GM19463 (cell line): ENCODE results near the gene SMG9.

Source experiments
- ATAC-seq: cut with Tn5 transposase; IDR thresholded peaks from one replicate; pipeline ENCODE4 v1.9.1; 2021; ENCODE audit warnings: mild to moderate bottlenecking, moderate library complexity; ENCODE audit not compliant: unreplicated experiment

The SMG9 gene

DNA sequence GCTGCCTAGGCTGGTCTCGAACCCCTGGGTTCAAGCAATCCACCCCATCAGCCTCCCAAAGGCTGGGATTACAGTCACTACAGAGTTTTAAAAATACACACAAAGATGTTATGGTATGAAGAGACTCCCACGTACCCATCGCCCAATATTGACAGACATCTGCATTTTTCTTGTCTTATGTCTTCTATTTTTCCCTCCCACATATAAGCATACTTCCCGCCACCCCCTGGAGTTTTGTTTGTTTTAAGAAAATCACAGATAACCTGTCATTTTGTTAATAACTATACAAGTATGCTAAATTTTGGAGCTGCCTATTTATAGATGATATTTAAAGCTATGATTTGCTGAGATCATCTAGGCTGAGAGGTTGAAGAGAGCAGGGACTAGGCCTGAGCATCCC, 6.2 kb upstream of the SMG9 start:
- ATAC-seq, result no peak

DNA sequence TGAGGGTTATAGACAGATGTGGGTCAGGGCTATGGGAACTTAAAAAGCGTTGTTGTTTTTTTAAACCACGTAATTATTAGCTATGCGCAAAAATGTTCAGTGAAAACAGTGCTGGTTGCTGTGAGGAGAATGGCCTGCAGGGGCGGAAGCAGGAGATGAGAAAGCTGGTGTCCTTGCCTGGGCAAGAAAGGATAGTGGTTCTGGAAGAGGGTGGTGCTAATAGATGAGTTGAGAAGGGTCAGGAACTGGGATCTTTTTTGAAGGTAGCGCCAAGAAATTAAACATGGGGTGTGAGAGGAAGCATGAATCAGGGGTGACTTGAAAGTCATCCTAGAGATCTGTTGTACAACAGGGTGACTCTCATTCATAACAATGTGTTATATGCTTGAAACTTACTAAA, 4.8 kb upstream of the SMG9 start:
- ATAC-seq, result no peak

DNA sequence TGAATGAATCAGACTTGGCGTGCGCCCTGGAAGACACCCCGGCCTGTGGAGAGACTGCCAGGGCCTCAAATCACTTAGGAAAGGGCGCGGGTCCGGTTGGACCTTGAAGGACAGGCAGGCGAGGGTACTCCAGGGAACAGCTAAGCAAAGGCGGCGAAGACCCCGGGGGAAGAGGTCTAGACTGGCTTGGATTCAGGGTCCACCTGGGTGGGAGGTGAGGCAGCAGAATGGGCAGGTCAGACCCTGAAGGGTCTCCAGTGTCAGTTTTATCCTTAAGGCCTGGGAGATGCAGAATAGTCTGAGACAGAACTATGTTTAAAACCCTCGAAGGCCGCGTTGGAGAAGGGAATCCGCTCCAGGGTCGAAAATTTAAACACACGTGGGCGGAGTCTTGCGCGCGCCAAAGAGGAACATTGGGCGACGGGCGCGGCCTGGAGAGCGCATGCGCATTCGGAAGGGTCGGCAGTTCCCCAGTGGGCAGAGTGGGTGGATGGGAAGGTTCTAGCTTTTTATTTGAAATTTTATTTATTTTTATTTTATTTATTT, 567 bp upstream of the SMG9 start:
- ATAC-seq, result no peak

DNA sequence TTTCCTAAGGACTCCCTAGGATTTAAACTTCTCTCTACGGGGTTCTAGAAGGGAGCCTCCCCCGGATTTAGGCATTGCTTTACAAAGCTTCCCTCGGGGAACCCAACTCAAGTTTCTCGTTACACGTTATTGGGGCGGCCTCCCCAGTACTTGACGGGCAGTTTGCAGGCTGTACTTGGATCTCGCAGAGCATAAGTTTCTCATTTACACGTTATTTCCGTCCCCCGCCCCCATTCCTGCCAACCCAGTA, 584 bp downstream of the SMG9 start:
- ATAC-seq, result no peak

DNA sequence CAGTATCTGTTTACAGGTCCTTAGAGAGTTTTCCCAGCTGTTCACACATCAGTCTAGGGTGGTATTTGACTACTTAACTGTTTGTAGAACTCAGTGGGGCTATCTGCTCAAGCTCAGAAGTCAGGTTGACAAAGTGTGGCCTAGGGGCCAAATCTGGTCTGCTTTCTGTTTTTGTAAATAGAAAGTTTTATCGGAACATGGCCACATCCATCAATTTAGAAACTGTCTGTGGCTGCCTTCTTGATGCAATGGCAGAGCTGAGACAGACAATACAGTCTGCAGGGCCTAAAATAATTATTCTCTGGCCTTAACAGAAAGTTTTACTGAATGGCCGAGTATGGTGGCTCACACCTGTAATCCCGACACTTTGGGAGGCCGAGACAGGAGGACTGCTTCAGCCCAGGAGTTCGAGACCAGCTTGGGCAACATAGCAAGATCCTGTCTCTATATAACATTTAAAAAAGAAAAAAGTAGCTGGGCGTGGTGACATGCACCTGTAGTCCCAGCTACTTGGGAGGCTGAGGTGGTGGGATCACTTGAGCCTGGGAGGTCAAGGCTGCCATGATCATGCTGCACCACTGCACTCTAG, 2.4 kb downstream of the SMG9 start:
- no peak for ATAC-seq

DNA sequence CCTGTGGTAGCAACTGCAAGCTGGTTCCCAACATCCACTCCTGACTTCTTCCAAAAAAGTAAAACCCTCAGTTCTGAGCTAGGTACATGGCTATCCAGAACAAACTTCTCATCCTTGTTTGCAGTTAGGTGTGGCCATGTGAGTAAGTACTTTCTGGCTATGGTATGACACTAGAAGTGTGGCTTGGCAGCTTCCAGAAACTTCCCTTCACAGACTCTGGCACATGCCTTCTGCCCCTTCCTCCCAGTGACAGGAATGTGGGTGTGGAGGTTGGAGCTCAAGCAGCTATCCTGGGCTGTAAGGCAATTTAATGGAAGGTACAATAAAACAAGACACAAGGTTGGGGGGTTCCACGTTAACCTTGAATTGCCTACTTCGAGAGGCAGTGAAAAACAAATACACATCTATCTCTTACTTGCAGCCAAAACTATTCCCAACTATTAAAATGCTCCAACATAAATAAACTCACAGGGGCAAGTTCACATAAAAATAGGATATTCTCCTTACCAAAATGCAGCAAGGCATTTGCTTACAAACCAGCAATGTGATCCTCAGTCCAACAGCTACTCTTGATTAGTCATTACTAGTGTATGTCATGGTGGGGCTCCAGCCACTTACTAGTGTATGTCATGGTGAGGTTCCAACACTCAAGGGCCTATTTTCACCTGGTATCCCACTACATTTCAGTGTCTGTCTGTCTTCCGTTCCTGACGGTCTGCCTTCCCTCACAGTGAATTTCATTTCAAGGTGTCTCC, 3.1 kb downstream of the SMG9 start:
- ATAC-seq, result no peak

DNA sequence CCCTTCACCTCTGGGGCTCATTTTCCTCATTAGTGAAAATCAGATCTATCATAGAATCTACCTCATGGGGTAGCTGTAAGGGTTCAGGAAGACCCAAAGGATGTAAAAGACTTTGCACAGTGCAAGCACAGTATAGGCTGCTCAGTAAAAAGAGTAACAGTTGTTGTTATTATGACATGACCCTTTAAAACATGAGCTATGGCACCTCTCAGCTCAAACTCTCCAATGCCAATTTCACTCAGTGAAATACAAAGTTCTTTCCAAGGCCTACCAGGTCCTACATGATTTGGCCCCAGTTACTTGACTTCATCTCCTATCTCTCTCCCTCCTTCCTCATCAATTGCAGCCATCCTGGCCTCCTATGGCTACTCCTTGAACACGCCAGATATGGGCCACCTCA, 4.9 kb downstream of the SMG9 start:
- no peak for ATAC-seq

DNA sequence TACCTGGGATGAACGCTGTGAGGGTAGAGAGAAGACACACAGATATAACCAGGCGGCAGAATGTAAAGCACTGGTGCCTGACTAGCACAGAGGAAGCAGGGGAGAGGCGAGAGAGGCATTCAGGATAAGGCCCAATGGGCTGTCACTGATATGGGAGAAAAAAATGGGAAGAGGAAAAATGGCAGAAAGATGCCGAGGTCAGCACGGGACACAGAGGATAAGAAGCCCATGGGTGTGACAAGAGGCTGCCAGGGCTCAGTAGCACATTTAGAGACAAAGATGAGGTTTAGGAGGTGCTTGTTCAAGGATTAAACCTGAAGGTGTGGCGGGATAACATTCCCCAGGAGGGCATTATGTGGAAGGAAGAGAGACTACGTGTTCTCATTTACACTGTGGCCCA, 5.6 kb downstream of the SMG9 start:
- ATAC-seq, result no peak

DNA sequence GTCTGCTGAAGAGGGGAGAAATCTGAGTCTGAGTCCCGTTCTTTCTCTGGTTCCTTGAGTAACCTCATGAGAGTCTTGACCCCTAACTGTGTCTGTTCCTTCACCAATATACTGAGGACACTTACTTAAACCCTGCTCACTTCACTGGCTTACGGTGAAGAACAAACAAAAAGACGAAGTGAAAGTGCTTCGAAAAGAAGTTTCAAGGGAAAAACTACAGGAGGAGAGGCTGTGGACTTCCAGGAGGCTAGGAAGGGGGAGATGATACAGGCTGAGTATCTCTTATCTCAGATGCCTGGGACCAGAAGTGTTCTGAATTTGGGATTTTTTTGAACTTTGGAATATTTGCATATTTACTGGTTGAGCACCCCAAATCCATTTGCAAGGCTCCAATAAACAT, 6.1 kb downstream of the SMG9 start:
- ATAC-seq, result no peak

DNA sequence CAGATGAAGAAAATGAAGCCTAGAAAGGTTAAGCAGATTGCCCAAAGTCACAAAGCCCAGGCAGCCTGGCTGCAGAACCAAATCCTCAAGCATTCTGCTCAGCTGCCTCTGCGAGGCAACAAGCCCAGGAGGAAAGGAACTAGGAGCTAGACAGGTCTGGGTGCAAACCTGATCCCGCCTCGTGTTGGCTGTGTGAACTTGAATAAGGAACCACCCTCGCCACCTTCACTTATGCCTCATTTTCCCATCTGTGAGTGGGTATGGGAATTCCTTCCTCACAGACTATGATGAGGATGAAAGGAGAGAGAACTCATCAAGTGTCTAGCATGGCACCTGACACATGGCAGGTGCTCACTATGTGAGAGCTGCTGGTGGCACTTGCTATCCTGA, 6.6 kb downstream of the SMG9 start:
- ATAC-seq, result no peak

DNA sequence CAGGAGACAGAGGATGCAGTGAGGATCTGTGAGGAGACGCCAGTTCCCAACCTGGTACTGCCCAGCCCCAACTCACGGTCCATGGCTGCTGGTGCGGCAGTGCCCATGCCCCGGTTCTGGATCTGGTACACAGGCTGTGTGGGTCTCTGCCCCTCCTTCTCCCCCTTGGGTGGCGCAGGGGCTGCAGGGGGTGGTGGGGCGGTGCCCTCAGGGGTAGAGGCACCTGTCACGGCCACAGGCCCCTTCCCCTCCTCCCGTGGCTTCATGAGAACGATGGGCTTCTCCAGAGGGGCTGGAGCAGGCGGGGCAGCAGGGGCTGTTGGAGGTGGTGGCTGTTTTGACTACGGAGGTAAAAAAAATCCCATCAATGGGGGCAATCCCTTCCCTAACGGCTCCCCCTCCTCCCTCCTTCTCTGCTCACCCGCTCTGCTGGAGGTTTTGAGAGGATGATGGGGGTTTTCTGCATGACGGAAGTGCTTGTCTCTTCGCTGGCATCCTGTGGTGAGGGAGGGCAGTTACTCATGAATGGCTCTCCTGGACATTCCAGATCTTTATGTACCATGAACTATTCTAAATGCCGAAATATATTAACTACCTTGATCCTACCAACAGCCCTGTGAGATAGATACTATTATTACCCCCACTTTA, 7.1 kb downstream of the SMG9 start:
- no peak for ATAC-seq

DNA sequence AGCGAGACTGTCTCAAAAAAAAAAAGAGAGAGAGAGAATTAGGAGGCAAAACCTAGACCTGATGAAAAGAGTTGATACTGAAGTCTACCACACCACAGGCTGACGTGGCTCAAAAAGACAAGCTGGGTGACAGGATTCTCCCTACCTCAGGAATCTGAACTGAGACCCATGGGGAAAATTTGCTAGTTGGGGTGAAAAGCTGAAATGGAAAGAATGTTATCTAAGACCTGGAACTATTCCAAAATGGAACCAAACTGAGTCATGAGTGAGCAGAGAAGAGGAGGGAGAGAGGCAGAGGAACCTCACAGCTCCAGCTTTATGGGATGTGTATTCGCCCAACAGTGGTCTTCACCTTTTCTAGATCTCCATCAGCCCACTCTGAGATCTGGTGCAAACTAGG, 11.7 kb downstream of the SMG9 start:
- ATAC-seq, result no peak

DNA sequence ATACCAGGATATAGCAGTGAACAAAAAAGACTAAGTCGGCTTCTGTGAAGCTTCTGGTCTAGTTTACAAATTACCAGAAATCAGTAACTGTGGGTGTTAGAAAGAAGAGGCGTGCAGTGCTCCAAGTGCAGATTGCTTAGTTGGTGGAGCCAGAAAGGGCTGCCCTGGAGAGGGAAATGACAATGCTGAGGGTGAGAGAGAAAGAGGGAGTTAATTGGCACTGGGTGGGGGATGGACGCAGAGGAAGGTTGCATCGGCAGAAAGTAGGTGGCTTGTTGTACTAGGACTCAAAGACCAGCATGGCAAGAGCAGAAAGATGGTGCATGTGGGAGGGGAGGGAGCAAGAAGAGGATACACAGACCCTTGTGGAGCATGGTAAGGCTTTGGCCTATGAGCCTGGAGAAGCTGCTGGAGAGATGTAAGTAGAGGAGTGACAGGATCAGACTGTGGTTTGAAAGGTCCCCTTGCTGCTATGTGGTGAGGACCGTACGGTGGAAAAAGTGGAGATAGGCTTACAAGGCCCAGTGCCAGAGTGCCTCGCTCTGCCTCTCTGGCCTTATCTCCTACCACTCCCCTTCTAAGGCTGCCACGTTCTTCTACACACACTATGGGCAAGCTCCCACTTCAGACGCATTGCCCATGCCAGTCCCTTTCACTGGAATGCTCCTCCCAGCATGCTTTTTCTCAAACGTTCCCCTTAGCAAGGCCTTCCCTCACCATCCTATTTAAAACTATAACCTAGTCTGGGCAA, 13.5 kb downstream of the SMG9 start:
- ATAC-seq, result no peak

DNA sequence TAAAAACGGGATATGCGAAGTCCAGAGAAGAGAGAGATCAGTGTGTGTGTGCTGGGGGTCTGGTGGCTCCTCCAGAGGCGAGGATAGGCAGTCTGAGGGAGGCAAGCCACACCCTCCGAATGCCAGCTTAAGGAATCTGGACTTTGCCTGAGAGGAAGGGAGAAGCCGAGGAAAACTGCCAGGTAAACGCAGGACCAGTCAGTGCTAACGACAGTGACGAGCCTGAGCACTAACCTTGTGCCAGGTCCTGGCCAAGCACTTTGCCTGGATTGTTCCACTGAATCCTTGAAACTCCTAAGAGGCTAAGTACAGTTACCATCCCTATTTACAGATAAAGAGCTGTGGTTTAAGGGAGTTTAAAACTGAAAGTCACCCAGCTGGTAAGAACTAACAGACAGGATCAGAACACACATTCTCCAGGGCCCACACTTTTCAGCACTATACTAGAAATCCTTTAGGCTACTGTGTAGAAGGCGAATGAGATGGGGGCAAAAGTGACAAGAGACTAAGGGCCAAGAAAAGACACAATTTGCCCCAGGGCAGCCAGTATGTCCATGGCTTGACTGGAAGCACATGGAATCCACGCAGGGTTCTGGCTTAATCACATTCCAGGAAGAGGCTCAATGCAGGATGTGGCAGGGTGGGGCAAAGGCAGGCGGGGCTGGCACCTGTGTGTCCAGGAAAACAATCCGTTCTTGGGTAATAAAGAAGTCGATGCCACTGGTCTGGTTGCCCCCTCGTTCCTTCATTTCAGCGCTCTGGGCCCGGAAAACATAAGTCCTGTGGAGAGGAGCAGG, 15.1 kb downstream of the SMG9 start:
- ATAC-seq, result no peak

DNA sequence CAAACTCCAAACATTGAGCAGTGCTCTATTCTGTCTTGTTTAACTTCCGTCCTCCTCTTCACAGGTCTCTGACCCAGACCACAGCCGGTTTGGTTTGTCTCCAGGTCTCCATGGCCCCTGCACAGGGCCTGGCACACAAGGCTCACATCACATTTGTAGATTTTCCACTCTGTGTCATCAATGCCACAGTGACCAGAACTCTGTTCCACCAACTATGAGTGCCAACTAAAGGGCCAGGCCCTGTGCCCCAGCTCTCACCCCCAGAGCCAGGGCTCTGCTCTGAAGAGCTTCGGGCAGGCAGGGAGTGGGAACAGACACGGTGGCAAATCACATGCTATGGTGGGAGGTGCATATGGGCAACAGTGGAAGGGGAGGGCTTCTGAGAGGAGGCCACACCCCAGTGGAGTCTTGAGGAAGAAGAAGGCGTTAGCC, 16.0 kb downstream of the SMG9 start:
- no peak for ATAC-seq

DNA sequence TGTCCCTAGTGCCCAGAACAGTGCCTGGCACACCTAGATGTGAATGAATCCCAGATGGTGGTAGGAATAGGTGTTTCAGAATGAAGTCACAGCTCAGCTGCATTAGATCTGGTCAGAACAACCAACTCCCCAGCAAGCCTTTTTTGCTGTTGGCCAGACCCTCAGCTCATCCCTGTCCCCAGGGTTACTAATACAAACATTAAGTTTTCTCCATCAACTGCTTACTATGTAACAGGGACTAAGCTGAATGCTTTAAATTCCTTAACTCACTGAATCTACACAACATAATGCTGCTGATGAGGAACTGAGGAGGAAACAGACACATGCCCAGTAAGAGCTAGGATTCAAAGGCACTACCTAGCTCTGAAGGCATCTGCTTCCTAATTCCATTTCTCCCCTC, 18.8 kb downstream of the SMG9 start:
- no peak for ATAC-seq

DNA sequence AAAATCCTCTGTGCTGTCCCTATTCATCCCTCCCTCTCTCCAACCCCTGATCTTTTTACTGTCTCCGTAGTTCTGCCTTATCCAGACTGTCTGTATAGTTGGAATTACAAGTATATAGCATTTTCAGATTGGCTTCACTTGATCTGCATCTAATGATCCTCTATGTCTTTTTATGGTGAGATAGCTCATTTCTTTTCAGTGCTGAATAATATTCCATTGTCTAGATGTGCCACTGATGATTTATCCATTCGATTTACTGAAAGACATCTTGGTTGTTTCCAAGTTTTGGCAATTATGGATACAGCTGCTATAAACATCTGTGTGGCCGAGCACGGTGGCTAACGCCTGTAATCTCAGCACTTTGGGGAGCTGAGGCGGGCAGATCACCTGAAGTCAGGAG, 19.7 kb downstream of the SMG9 start:
- ATAC-seq, result no peak

DNA sequence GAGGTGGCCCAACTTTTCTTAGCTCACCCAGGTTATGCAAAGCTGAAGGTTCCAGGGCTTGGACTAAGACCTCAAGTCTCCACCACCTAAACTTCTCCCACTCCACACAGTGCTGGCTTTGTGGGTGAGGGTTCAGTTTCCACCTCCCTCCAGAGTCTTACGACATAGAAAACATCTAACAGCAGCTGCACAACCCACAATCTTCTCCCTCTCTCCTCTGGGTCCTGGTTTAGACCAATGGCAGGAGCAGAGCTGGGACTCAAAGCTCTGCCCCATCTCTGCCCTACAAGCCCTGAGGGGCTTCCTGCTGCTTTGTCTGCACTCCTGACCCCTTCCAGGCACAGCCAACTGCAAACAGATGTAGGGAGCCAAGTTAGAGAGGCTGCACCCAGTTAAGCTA, 22.9 kb downstream of the SMG9 start:
- no peak for ATAC-seq

DNA sequence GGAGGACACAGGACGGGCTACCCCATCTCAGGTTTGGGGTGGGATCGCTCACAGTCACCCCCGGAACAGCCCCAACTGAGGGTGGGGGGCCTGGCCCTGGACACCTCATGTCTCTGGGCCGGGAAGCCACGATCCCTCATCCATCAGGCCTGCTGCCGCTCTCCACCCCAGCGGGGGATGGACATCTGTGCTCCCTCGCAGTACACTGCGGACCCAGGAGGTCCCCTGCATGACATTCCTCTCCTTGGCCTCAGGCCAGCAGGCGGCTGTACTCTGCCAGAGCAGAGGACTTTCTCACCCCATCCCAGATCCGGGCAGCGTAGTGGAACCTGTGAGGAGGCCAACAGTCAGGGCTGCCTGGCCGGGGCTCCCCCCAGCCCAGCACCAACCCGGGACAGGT, 23.4 kb downstream of the SMG9 start:
- ATAC-seq, result no peak

DNA sequence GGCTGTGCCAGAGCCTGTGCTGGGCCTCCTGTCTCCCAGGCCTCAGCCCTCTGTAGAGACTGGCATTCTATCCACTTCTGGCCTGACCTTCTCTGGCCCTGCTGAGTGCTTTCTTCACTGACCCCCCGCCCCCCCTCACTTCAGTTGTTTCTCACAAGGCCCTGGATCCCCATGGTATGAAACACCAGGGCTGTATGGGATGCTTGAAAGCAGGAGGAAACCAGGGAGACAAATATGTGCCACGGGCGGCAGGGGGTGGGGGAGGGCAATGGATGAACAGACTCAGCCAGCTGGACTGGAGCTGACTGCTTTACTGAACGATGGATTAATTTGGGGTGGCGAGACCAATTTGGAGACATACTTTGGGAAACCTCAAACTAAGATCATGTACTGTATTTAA, 24.8 kb downstream of the SMG9 start:
- ATAC-seq, result no peak

DNA sequence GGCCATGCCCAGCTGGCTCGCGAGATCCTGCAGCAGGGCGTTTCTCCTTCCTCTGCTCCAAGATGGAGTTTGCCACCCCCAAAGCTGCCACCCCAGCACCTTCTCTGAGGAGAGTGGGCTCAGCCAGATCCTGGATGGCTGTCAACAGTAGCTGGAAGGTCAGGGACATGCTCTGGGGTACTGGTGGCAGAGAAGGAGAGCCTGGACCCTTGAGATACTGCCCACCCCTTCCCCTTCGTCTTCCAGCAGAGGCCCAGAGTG, 27.2 kb downstream of the SMG9 start:
- ATAC-seq, result no peak
